HG03575 (cell line): ENCODE data around the gene NEGR1.

Experiments used
- ATAC-seq: cut with Tn5 transposase; IDR thresholded peaks from one replicate; pipeline ENCODE4 v1.9.1; 2021; ENCODE audit not compliant: unreplicated experiment, insufficient number of reproducible peaks, low FRiP score; ENCODE audit errors: extremely low read depth

NEGR1 gene

DNA sequence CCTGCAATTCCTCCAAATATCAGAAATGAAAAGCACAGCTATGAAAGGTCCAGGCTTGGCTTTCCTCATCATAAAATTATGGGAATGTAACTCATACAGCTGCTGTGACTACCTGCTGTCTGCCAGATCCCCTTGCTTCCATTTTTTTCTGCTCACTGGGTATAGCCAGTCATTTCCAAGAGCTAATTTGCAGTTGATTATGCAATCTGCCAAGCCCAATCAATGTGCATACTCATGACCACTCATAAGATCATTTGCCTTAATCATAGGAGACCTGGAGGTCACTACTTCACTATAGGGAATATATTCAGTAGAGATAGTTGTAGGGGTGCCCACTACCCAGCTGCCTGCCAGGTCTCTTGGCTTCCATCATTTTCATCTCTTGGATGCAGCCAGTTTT is 783.8 kb downstream of the NEGR1 start:
- no peak for ATAC-seq

DNA sequence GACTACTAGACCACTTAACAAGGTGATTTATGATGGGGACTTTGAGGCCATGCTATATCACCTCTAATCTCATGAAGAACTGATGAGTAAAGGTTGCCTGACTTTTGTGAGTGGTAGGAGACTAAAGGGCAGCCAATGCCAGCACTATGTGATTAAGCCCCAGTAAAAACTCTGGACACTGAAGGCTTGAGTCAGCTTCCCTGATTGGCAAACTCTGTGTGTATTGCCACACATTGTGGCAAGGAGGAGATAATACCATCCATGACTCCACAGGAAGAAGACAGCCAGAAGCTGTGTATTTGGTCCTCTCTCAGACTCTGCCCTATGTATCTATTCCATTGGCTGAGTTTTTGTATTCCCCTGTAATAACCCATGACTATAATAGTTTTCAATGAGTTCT is 788.2 kb downstream of the NEGR1 start:
- no peak for ATAC-seq

DNA sequence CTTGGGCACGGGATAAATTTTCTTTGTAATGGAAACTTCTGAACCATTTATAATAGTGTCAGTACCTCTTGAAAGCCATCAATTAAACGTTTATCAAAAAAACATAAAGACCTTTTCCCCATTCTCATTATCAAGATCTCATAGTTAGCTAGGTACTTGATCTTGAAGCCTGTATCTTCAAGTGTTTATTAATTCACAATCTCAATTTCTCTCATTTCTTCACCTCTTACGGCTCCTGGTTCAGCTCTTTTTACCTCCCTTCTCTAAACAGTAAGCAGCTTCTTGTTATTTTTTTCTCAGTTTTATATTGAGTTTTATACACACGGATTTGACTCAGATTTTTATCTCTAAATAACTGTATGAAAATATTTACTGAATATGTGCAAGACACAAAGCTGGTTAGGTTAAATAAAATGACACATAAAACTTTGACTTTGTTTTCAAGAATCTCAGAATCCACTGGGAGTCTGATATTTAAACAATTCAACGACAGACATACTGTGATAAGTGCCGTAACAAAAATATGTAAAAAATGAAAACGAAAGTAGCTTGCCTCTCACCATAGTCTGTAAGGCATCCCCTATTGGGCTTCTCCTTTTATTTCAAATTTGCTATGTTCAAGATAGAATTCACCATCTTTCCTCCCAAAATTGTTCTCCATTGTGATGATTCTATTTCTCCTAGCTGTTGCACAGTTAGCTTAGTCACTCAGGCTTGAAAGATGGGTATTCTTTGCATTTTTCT is 789.9 kb downstream of the NEGR1 start:
- no peak for ATAC-seq

DNA sequence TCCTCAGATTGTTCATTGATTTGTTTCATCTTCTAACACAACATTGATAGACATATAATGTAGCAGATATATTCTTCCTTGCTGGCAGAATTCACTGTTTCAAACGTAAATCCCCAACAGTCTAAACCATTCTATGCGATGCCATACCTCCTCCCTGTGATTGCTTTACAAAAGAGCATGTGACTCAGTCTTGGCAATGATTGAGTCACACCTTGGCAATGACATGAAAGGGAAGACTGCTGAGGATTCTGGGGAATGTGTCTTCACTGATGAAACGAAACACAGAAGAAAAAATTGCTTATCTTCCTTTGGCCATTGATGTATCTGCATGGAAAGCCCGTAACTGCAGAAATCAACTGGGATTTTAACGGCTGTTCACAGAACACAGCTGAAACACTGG is 791.9 kb downstream of the NEGR1 start:
- ATAC-seq: no peak

DNA sequence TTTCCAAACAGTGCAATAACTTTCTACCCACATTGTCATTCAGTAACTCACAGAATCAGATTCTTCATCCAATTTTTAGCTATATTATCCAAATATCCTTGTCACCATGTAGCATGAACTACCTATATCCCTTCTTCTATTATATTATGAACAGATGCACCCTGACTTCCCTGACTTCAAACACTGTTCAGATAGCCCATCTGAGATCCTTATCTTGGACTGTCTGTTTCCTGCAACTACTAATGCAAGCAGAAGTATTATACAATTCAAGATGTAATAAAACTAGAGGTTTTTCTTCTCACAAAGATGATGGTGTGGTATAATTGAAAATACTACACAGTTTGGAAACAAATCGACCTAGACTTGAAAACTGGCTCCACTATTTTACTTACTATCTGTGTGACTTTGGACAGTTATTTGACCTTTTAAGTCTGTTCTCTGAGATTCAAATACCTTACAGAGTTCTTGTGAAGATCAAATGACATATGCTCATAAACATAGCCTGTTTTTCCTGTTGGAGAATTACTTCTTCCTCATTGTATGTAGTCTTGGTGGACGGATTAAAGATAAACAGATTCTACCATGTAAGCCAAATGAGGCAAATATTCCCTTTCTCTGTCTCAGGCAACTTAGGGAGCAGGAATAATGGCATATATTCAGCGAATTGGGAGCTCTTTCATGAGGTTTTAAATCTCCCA is 793.6 kb downstream of the NEGR1 start:
- ATAC-seq: no peak

DNA sequence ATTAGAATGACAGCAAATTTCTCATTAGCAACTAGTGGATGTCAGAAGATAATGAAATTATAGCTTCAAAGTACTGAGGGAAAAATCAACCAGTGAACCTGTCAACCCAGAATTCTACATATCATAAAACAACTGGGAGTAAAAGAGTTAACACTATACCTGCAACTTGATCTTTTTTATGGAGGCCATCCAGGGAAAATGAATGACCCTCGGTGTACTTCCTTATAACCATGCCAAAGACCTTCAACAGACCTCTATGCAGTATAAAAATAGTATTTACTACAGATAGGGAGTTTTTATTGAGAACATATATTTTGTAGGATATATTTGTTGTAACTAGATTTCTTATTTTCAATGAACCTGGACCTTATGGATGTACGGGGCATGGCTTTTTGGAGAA is 809.0 kb downstream of the NEGR1 start:
- ATAC-seq: no peak

DNA sequence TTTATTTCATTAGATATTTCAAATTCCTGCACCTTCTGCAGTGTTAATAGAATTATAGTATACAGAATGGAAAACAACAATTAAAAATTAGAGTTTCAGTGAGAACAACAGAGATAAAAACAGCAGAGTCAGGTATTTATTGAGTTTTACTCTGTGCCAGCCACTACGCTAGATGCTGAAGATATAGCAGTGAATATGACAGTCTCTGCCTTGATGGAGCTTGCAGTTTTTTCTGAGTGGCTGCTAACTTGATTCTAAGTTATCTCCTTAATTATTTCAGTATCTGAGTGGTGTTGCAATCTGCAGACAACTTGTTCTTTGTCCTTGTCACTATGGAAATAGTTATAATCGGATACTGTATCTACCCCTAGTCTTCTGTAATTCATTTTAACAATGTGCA is 817.2 kb downstream of the NEGR1 start:
- no peak for ATAC-seq

DNA sequence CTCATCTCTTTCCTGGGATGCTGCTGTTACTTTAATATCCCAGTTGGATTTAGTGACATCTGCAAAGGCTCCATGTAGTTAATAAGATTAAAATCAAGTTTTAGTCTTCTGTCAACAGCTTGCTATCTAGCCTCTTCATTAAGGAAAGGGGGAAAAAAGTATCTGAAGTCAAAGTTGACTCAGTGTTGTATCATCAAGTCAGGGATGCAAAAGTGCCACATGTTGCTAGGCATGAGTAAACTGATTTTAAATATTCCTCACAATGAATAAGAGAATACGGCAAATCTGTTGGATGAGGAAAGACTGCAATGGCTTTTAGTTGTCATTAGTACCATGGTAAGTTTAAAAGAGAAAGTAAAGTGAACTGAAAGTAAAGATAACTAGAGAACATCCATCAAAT is 818.3 kb downstream of the NEGR1 start:
- ATAC-seq: no peak

DNA sequence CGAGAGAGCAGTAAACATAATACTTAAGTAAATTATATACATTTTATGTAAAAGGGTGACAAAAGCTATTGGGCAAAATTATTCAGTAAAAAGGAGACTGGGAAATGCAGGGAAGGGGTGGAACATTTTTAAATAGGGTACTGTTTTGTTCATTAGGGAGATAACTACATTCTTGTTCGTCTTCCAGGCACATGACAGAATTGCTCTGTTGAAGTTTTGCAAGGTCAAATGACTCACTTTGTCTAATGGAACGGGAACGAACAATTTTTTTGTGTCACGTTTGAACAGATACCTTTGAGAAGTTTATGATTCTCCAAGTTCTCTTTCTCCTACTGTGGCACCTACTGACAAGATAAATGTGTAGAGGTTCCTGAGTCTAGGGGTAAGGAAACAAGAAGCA is 819.2 kb downstream of the NEGR1 start:
- ATAC-seq: no peak

DNA sequence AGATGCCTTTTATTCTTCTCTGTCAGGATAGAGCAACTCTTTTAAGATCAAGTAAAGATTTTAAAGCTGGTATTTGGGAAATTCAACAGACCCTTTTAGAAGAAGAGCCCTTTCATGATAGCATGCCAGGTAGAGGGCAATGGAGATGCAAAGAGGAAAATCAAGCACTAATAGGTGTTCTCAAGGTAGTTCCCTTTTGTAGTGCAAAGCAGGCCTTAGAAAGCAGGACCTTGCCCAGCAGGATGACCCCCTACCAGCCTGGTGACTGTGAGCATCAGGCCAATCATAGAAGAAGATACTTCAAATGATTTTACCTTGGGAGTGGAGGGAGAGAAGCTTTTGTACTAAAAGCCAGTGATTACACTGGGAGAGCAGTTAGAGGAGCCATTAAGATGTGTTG is 820.1 kb downstream of the NEGR1 start:
- no peak for ATAC-seq

DNA sequence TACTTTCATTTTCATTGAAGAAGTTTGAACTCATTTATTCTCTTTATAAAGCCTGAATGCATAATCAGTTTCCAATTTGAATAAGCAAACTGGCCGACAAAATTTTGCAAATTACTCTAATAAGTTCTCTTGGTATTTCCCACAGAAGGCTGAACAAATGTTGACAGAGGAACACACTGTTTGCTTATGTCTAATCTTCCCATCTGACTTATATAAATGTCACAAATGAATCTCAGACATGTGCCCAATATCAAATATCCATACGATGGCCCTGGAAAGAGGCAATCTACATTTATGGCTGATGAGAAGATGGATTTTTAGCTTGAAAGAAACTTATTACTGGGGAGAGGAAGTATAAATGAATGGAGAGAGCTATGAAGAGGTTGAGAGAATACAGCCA is 820.9 kb downstream of the NEGR1 start:
- ATAC-seq: no peak

DNA sequence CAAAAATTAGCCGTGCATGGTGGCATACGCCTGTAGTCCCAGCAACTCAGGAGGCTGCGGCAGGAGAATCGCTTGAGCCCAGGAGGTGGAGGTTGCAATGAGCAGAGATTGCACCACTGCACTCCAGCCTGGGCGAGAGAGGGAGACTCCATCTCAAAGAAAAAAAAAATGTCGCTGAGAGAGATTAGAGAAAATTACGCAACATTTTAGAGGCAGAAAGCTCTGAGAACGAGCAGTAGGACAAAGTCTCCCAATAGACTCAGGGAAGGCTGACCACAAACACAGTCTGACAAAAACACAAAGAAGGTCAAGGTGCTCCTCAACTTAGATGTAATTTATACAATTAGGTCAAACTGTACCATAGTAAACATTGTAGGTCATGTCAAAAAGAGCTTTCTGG is 833.9 kb downstream of the NEGR1 start:
- ATAC-seq: no peak

DNA sequence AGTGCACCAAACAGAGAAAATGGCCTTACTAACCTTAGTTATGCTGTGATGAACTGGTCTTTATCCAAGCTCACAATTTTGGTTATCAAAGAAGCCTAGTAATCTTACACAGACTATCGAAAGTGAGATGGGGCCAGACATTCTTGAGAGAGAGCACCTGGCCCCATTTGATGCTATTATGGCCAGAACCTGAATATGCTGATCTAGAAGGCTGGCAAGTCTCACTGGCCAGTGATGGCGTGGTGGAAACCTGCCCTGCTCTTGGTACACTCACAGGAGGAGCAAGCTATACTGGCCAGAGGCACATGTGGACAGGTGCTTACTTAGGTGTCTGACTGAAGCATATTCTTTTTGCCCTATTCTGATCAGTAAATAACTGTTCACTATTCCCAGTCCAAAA is 843.7 kb downstream of the NEGR1 start:
- no peak for ATAC-seq

DNA sequence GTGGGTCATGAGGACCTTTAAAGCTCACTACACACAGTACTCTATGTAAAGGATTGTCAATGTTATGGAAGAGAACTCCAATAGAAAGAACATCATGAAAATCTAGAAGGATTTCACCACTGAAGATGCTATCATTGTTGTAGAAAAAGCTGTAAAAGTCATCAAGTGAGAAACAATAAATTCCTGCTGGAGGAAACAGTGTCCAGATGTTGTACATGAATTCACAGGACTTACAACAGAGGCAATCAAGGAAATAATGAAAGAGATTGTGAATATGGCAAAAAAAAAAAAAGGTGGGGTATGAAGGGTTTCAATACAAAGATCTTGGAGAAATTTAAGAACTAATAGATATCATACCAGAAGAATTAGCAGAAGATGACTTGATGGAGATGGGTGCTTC is 846.4 kb downstream of the NEGR1 start:
- ATAC-seq: no peak

DNA sequence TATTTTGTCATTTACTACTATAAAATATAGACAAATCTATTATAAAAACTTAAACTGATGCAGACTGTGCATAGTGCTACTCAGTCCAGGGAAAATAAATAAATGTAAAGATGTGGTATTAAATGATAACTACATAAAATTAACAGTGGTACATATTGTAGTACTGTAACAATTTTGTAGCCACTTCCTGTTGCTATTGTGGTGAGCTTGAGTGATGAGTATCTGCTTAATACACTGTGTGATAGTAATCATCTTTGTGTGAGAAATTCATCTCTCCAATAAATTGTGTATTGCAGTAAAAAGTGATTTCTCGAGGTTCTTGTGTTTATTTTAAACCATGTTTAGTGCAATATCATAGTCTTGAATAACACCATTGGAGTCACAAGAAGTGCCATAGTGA is 848.1 kb downstream of the NEGR1 start:
- ATAC-seq: no peak

DNA sequence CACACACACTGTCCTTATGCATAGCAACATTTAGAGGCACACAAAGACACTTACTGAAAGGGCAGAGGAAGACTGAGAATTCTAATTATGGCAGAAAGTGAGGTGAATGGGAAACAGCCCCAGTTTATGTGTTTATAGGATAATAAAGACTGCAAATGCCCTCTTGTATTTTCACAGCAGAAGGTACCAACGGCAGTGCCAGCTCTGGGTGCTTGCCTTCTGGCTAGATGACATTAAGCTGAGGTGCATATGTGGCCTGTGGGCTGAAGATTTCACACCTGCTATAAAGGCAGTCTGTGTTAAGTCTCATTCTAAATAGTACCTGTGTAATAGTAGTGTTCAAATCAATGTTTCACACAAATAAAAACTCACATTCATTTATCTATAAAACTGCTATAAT is 854.3 kb downstream of the NEGR1 start:
- ATAC-seq: no peak

DNA sequence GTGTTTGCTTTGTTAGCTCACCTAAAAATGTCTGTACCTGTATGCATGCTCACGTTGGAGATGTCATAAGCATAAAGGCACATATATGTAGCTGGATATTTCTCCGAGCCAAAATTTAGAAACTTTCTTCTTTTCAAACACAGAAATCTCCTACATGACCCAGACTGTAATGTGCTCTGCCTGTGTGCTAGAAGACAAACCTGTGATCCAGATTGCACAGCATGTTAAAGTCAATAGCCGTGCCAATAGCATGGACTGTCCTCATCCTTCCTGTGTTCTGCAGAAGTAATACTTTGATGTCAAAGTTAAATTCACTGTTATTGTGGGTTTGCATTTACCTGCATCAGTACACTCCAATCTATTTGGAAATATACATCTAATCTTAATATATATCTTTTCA is 855.3 kb downstream of the NEGR1 start:
- ATAC-seq: no peak

DNA sequence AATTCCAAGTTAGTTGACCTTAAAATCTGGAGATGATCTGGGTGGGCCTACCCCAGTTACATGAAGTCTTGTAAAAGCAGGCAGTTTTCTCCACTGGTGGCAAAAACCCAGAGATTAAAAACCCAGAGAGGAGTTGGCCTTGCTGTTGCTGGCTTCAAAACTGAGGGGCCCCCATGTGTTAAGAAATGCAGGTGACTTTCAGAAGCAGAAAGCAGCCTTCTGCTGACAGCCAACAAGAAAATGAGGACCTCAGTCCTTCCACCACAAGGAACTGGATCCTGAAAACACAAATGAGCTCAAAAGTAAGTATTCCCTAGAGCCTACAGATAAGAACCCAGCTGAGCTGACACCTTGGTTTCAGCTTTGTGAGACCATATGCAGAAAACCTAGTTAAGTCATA is 857.8 kb downstream of the NEGR1 start:
- ATAC-seq: no peak

DNA sequence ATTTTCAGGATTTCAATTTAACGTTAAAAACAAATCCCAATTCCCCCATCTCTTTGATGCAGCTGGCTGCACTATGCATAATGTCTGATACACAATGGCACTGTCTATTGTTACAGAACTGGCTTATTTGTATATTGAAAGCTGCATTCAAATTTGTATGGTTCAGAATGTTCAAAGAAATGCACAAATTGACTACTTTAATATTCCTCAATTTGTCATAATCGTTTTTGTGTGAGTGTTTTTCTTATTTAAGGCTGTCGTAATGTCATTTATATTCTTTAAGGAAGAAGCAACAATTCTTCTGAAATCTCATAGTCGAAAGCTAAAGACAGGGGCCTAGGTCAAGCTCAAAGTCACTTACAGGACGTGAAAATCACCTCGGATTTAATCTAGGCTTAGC is 860.1 kb downstream of the NEGR1 start:
- ATAC-seq: no peak

DNA sequence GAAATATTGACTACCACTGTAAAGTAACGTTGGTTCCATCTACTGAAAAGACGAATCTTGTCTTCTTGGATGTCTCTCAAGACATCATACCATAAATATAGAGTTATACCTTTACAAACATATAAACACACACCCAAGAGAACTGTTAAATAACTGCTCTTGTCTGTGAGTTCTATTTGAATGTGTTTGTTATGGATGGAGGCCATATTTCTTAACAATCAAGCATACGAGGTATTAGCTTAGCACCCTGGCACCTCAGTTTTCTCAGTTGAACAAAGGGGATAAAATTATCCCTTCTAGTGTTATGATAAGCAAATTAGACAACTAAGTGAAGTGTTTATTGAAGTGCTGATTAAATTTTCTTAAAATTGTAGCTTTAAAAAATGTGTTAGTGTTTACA is 864.9 kb downstream of the NEGR1 start:
- ATAC-seq: no peak

DNA sequence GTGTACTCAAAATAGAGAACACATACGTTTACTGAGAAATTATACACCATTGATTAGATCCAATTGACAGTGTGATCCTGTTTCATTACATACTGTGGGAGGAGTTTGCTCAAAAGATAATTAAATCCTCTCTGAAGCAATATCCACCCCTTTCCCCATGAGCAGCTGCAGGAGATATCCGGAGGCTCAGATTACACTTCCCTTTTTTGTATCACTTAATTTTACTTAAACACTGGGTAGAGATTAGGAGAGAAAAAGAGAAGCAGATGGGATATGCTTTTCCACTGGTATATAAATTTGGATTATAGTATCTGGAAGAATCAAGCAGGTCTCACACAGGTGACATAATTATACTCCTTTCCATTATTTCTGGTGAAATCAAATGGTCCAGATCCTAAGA is 868.2 kb downstream of the NEGR1 start:
- ATAC-seq: no peak
